Skeletal muscle tissue (tissue), 4 donors: ENCODE results near the gene DNAJC25. TPM values are rescaled to one million over a fixed set of nuclear protein-coding genes. Genes with fewer than 3 reads are reported as not detected.
A peak's percentile ranks its signal among the peaks of the same experiment; 100 is the strongest.

Source experiments
- H3K27ac ChIP-seq: one replicate; pipeline ENCODE4 v1.7.0; 2013; ENCODE audit warnings: mild to moderate bottlenecking, low read depth, low read length, inconsistent platforms
- H3K27me3 ChIP-seq, 3 donors: one replicate each; pipeline ENCODE4 v1.7.0; 2013; ENCODE audit warnings: low read length in 3 of 3; ENCODE audit not compliant: control insufficient read depth in 3 of 3, insufficient read depth in 3 of 3
- H3K36me3 ChIP-seq, 3 donors: one replicate each; pipeline ENCODE4 v1.7.0; 2013; ENCODE audit warnings: low read length in 3 of 3; ENCODE audit not compliant: control insufficient read depth in 3 of 3, insufficient read depth in 3 of 3
- H3K4me1 ChIP-seq, 3 donors: one replicate each; pipeline ENCODE4 v1.7.0; 2013; ENCODE audit warnings: low read length in 3 of 3, mild to moderate bottlenecking in 3 of 3; ENCODE audit not compliant: control insufficient read depth in 3 of 3, insufficient read depth in 3 of 3
- H3K4me3 ChIP-seq, 3 donors: one replicate each; pipeline ENCODE4 v1.7.0; 2013; ENCODE audit warnings: low read length in 3 of 3
- H3K9ac ChIP-seq, 3 donors: one replicate each; pipeline ENCODE4 v1.7.0; 2013; ENCODE audit warnings: low read length in 3 of 3, mild to moderate bottlenecking in 3 of 3, moderate library complexity in 2 of 3, low read depth in 1 of 3
- H3K9me3 ChIP-seq, 3 donors: one replicate each; pipeline ENCODE4 v1.7.0; 2013; ENCODE audit warnings: low read length in 3 of 3; ENCODE audit not compliant: control insufficient read depth in 3 of 3
- total RNA-seq: library from RNA; depleted of rRNA; stranded (reverse); fragments of >200 nt; gene quantifications from one replicate; pipeline ENCODE4 v1.2.3, GENCODE V29; 2014
- donor health status: Osteomylitis.

Gene DNAJC25
- total RNA-seq, result 2.1 TPM

- peaks cover 13 to 38% (median 21%) of the 10 kb centered on the region in 3 donors for H3K4me1 ChIP-seq
- peak within 1 kb of the TSS; percentile 86 for H3K27ac ChIP-seq
- H3K4me3 ChIP-seq, result peak within 1 kb of the TSS; percentile 84 to 98 (median 98)
- H3K9me3 ChIP-seq, result no peaks in the 10 kb centered on the region
- H3K27me3 ChIP-seq, result no peaks in the 10 kb centered on the region
- peak within 1 kb of the TSS; percentile 92 to 95 (median 94) for H3K9ac ChIP-seq
- no peaks in the 10 kb centered on the region for H3K36me3 ChIP-seq
Observed at GRCh38 chr9:111631214-111631971, at the start of gene DNAJC25. TSS of gene DNAJC25 (plus strand) at chr9:111631334. CDS start at chr9:111631408, 74 bp downstream.

- Histone ChIP-seq H3K4me3 (no peak overlapping the region), H3K9me3 (no peaks in the 10 kb centered on the region), H3K36me3 (peaks cover 7 to 46% (median 15%) of the 10 kb centered on the region in 3 donors), H3K4me1 (no peaks in the 10 kb centered on the region), H3K27ac (no peak overlapping the region), H3K27me3 (no peaks in the 10 kb centered on the region), H3K9ac (no peak overlapping the region)
Observed at GRCh38 chr9:111582888-111583287, 48.2 kb upstream of the DNAJC25 start.

DNA sequence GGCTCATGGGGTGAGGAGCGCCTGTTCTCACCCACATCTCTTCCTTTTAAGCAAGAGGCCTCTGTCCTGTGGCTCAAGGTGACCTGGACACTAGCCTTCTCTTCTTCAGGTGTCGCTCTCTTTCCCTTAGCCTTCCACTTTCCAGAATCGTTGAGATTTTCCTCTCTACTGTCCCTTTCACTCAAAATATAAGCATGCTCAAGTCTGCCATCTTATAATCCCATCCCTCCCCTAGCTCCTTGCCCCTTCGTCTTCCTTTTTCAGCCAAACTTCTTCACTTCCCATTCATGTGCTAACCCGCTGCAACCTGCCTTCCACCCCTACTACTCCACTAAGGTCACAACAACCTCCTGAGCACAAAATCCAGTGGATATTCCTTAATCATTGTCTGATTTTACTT is 44.8 kb upstream of the DNAJC25 start:
- H3K27me3 ChIP-seq, result no peaks in the 10 kb centered on the region
- no peaks in the 10 kb centered on the region for H3K4me1 ChIP-seq
- H3K36me3 ChIP-seq, result peaks cover 2 to 33% (median 5%) of the 10 kb centered on the region in 3 donors
- no peak overlapping the region for H3K9ac ChIP-seq
- H3K27ac ChIP-seq, result no peak overlapping the region
- H3K9me3 ChIP-seq, result no peaks in the 10 kb centered on the region
- H3K4me3 ChIP-seq, result no peak overlapping the region

- Histone ChIP-seq H3K9ac (no peak overlapping the region), H3K4me1 (no peaks in the 10 kb centered on the region), H3K36me3 (peaks cover under 1 to 24% (median 3%) of the 10 kb centered on the region in 3 donors), H3K9me3 (no peaks in the 10 kb centered on the region), H3K27me3 (no peaks in the 10 kb centered on the region), H3K4me3 (no peak overlapping the region), H3K27ac (no peak overlapping the region)
Observed at GRCh38 chr9:111588846-111589245, 42.3 kb upstream of the DNAJC25 start.

DNA sequence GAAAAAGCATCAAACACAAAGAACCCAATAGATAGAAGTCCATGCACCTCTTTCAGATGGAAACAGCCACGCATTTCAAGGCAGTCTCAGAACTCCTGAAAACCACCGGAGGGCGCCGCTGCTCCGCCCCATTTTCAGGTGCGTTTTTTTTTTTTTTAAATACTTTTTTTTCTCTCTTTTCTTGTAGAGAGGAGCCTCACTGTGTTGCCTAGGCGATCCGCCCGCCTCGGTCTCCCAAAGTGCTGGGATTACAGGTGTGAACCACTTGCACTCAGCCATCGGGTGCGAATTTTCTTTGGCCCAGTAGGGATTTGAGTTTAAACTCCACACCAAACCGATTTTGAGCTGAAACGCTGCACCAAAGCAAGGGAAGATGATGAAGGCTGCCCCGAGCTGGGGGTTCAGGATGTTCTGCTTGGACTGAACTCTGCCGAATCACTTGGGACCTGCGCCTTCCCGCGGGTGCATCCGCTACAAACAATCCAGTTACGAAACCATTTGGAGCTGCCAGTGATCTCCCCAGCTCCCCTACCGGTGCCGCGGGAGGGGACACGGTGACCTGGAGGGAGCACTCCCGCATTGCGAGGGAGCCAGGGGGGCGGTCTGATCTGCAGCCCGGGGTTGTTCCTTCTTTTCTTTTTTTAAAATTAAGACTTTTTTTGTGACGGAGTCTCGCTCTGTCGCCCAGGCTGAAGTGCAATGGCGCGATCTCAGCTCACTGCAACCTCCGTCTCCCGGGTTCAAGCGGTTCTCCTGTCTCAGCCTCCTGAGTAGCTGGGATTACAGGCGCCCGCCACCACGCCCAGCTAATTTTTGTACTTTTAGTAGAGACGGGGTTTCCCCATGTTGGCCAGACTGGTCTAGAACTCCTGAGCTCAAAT is 33.0 kb upstream of the DNAJC25 start:
- H3K4me1 ChIP-seq, result peaks cover 0 to 8% (median 4%) of the 10 kb centered on the region in 3 donors
- peak overlapping the region; percentile 74 to 89 (median 81) for H3K4me3 ChIP-seq
- H3K36me3 ChIP-seq, result peaks cover 3 to 17% (median 12%) of the 10 kb centered on the region in 3 donors
- peak overlapping the region; percentile 47 for H3K27ac ChIP-seq
- no peaks in the 10 kb centered on the region for H3K9me3 ChIP-seq
- H3K27me3 ChIP-seq, result peaks cover 0 to 3% (median 0%) of the 10 kb centered on the region in 3 donors
- H3K9ac ChIP-seq, result peak overlapping the region; percentile 65 to 80 (median 72)

DNA sequence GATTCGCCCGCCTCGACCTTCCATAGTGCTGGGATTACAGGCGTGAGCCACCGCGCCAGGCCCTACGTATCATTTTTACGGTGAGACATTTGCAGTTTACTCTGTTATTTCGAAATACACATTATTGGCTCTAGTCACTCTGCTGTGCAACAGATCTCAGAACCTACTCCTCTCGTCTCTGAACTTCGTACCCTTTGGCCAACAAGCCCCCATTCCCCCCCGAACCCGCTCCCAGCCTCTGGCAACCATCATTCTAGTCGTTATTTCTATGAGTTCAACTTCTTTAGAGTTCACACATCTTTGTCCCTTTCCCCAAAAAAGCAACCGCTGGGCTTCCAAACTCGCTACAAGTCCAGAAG is 32.4 kb upstream of the DNAJC25 start:
- Histone ChIP-seq H3K4me3 (peak overlapping the region; percentile 74 to 89 (median 81)), H3K9ac (peak overlapping the region; percentile 65 to 80 (median 72))

GRCh38 chr9:111599092-111599954 is 31.8 kb upstream of the DNAJC25 start, which contains the start of gene PTGR1:
TSS of gene PTGR1 (minus strand) at chr9:111599647. CDS start at chr9:111597422, 2,225 bp downstream.
- H3K4me3 ChIP-seq, result peak within 1 kb of the TSS; percentile 74 to 89 (median 81)
- peaks cover 3 to 12% (median 9%) of the 10 kb centered on the region in 3 donors for H3K36me3 ChIP-seq
- H3K27ac ChIP-seq, result peak within 1 kb of the TSS; percentile 47
- H3K9me3 ChIP-seq, result no peaks in the 10 kb centered on the region
- H3K4me1 ChIP-seq, result peaks cover 0 to 8% (median 4%) of the 10 kb centered on the region in 3 donors
- peak within 1 kb of the TSS; percentile 71 to 80 (median 73) for H3K9ac ChIP-seq
- H3K27me3 ChIP-seq, result peaks cover 0 to 3% (median 0%) of the 10 kb centered on the region in 3 donors

More for the DNA sequence above, 32.4 kb upstream of the DNAJC25 start:
- peaks cover 0 to 8% (median 4%) of the 10 kb centered on the region in 3 donors for H3K4me1 ChIP-seq
- no peaks in the 10 kb centered on the region for H3K9me3 ChIP-seq
- peaks cover 0 to 3% (median 0%) of the 10 kb centered on the region in 3 donors for H3K27me3 ChIP-seq
- H3K36me3 ChIP-seq, result peaks cover 3 to 17% (median 12%) of the 10 kb centered on the region in 3 donors
- H3K27ac ChIP-seq, result peak overlapping the region; percentile 47

DNA sequence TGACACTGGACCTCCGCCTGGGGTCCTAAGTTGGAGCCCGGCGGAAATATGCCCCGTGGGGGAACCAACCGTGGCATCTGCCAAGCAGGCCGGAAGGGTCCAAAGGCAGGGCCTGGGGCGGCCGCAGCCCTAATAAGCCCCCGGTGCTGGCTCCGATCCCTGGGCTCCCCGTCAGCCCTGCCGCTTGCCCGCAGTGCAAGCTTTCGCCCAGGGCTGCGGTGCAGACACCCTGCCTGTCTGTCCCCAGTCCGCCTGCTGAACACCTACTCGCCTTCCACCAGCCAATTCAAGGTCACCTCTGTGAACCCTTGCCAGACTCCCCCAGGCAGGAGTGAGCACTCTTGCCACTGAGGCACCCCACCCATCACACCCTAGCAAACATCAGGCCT is 31.2 kb upstream of the DNAJC25 start:
- Histone ChIP-seq H3K9me3 (no peaks in the 10 kb centered on the region), H3K27ac (peak overlapping the region; percentile 47), H3K4me1 (peaks cover 0 to 8% (median 4%) of the 10 kb centered on the region in 3 donors), H3K9ac (peak overlapping the region; percentile 71 to 80 (median 73)), H3K4me3 (peak overlapping the region; percentile 74 to 89 (median 81)), H3K27me3 (peaks cover 0 to 3% (median 0%) of the 10 kb centered on the region in 3 donors), H3K36me3 (peaks cover 3 to 12% (median 9%) of the 10 kb centered on the region in 3 donors)
